Activated CD8-positive, alpha-beta memory T cell treated with anti-CD3 and anti-CD28 coated beads, Interleukin-2, amount 50 U/mL, for 1 hour (primary cell): ENCODE results near the gene ANKRD34A.

Source experiments
- DNase-seq: peaks from one replicate; pipeline ENCODE4 v3.0.0-alpha.2; 2020; ENCODE audit errors: extremely low read depth

Gene ANKRD34A

GRCh38 chr1:145990249-145990855, 26.0 kb upstream of the ANKRD34A start:
- no peak for DNase-seq

GRCh38 chr1:145988773-145989172, 24.4 kb upstream of the ANKRD34A start:
- DNase-seq, result no peak

- no peak for DNase-seq
Measured at GRCh38 chr1:145987926-145988325, 23.6 kb upstream of the ANKRD34A start.

- no peak for DNase-seq
Measured at GRCh38 chr1:145986551-145986950, 22.2 kb upstream of the ANKRD34A start.

- no peak for DNase-seq
Measured at GRCh38 chr1:145985502-145986439, 21.4 kb upstream of the ANKRD34A start.

GRCh38 chr1:145985129-145985501, 20.7 kb upstream of the ANKRD34A start:
- no peak for DNase-seq

GRCh38 chr1:145983960-145984830, 19.8 kb upstream of the ANKRD34A start:
- no peak for DNase-seq

GRCh38 chr1:145983206-145983675, 18.9 kb upstream of the ANKRD34A start:
- DNase-seq, result no peak

GRCh38 chr1:145982010-145982723, 17.8 kb upstream of the ANKRD34A start:
- DNase-seq, result no peak

GRCh38 chr1:145980457-145980994, 16.2 kb upstream of the ANKRD34A start:
- no peak for DNase-seq

GRCh38 chr1:145979746-145980456, 15.5 kb upstream of the ANKRD34A start:
- DNase-seq, result no peak

- DNase-seq, result peak; percentile 59
Measured at GRCh38 chr1:145978854-145979745, 14.7 kb upstream of the ANKRD34A start.

GRCh38 chr1:145978471-145978853, 14.1 kb upstream of the ANKRD34A start:
- no peak for DNase-seq

GRCh38 chr1:145977486-145978470, 13.4 kb upstream of the ANKRD34A start:
- peak; percentile 50 for DNase-seq

GRCh38 chr1:145977016-145977415, 12.6 kb upstream of the ANKRD34A start:
- no peak for DNase-seq

GRCh38 chr1:145975216-145975615, 10.8 kb upstream of the ANKRD34A start:
- no peak for DNase-seq

- DNase-seq, result no peak
Measured at GRCh38 chr1:145974721-145975120, 10.3 kb upstream of the ANKRD34A start.

- no peak for DNase-seq
Measured at GRCh38 chr1:145972580-145972979, 8.2 kb upstream of the ANKRD34A start.
